GM18951 (cell line): ENCODE data around the gene GHRL.
"Not testable (repeated sequence)": the region's sequence is repeated elsewhere in the genome, so short reads cannot be mapped to it uniquely, and the experiment has no call there.

ENCODE experiments used
- POLR2A ChIP-seq: IDR thresholded peaks from 4 replicates; pipeline ENCODE4 v1.6.1; 2011; ENCODE audit warnings: mild to moderate bottlenecking; ENCODE audit not compliant: insufficient read length, insufficient read depth; ENCODE audit errors: extremely low read depth
- in situ Hi-C: fragments of 300-500 bp; cut with MboI; formaldehyde crosslinking; loops from one replicate; pipeline ENCODE4 v1.12.0; 2022; ENCODE audit warnings: low sequenced_read_pairs, mixed read lengths, inconsistent platforms; ENCODE audit not compliant: unreplicated experiment

The GHRL gene

DNA sequence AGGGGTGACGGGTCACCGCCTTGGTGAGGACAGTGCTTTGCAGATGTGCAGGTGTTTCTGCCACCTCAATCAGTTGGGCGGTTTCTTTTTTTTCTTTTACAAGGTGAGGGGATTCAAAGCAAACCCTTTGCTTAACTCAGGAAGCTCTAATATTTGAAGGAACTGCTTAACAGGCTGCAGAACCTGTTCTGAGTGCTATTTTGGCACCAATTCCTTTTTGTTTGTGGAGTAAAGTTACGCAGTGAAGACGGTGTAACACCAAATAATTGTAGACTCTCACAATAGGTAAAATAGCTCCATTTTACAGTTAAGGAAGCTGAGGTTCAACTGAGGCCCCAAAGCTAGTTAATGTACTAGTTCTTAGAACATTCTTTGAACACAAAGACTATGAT lies 6.6 kb downstream of the GHRL start:
- no peak for TF ChIP-seq POLR2A
- in situ Hi-C loops = no loop called here

GRCh38 chr3:10285272-10286132 lies 7.2 kb downstream of the GHRL start:
- no peak for TF ChIP-seq POLR2A
- in situ Hi-C loops = no loop called here

- in situ Hi-C loops = no loop called here
- TF ChIP-seq POLR2A = no peak
Observed at GRCh38 chr3:10284496-10284895, 8.3 kb downstream of the GHRL start.

- in situ Hi-C loops = no loop called here
- no peak for TF ChIP-seq POLR2A
Observed at GRCh38 chr3:10283638-10284037, 9.1 kb downstream of the GHRL start.

- no peak for TF ChIP-seq POLR2A
- in situ Hi-C loops = no loop called here
Observed at GRCh38 chr3:10281951-10282350, 10.8 kb downstream of the GHRL start.

DNA sequence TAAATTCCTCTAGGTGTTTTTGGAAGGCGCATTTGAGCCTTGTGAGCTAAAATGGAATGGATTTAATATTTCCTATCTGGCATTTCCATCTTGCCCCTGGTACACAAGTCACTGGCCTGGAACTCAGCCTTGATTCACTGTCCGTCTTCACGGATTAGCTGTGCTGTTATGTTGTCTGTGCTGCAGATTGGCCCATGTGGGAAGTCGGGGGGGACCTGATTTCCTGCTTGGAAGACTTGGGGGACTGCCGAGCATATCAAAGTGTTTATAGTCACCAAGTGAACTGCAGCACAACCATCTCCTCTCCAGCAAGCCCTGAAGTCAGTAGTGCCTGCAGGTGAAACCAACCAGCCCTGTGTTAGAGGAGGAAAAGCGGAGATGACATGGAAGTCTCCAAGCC lies 12.2 kb downstream of the GHRL start:
- no peak for TF ChIP-seq POLR2A
- in situ Hi-C loops = no loop called here

DNA sequence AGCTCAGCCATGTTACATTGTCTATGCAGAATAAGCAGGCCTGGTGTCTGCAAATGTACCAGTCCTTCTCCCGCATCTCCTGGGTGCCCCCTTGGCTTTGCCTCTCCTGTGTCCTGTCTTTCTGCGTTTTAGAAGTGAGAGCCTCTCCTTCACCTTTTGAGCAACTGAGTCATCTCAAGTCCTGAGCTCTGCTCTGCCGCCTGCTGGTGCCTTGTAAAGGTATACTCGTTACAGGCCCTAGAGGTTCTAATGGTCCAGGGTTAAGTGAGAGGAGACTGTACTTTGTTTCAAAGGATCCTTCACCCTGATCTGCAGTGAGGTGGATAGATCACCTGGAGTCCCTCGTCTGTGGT lies 12.6 kb downstream of the GHRL start:
- TF ChIP-seq POLR2A = no peak
- in situ Hi-C loops = no loop called here

- in situ Hi-C loops = no loop called here
- TF ChIP-seq POLR2A = no peak
Observed at GRCh38 chr3:10279384-10280176, 13.2 kb downstream of the GHRL start.

DNA sequence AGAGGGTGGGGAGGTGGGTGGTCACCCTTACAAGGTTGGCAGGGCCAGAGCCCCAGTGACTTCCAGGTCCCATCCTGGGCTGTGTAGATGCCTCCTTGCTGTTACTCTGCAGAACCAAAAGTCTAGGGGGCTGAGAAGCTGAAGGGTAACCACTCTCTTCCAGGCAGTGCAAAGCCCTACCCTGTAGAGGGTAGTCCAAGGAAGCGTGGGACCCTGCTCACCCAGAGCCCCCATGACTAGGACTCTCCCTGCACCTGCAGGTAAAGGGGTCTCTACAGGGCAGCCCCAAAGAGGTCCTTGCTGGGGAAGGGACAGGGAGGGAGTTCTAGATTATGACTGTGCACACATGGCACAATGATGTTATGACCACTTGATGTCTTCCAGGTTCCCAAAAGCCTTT lies 14.2 kb downstream of the GHRL start:
- no peak for TF ChIP-seq POLR2A
- in situ Hi-C loops = no loop called here

DNA sequence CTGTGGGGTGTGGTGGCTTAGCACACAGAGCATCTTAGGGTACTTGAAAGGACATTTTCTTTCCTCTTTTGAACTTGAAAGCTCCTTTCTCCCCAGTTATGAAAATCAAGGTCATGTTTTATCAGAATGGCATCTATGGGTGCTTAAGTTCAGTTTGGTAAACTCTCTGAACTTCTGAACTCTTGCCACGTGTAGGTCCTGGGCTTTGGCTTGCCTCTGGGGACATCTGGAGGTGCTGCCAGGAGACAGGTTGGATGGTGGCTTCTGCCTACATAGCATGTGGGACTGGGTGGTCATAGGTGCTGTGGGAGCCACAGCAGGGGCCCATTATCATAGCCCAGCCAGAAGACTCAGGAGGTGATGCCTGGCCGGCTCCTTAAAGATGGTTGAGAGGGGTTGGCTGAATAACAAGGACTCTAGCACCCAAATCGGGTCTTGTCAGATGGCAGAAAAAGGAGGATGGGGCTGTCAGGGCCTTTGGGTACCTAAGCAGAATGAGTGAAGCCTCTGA lies 15.6 kb downstream of the GHRL start:
- in situ Hi-C loops = no loop called here
- no peak for TF ChIP-seq POLR2A

DNA sequence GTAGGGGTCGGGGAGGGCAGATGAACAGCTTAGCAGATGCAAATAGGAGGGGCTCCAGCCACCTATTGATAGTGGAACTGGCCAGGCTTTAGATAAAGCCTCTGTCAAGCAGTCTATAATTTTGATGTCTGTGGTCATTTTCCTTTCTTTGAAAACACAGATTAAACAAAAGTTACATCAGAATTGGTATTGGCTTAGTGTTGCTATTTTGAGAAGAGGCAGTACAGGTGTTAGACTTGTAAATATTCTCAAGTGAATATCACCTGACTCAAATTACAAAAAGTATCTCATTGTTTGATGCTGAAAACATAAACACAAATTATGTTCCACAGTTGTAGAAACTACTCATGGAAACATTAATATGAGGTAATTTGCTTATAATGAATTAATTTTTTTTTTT lies 18.1 kb downstream of the GHRL start:
- in situ Hi-C loops = no loop called here
- no peak for TF ChIP-seq POLR2A

- in situ Hi-C loops = no loop called here
- no peak for TF ChIP-seq POLR2A
Observed at GRCh38 chr3:10273702-10274305, 18.9 kb downstream of the GHRL start.

DNA sequence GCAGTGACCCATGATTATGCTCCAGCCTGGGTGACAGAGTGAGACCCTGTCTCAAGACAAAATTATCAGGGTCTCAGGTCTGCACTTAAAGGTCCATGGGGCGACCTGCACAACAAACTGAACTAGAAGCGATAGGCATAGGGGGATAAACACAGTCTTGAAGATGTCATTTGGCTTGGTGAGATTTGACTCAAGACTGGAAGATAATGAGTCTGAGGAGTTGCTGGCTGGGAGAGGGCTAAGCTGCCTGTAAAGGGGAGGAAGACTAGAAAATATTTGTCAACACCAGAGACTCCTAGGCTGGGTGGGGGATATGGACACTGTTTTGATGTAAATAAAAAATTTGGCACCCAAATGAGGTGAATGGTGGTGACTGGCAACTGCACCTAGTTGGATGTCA lies 19.8 kb downstream of the GHRL start:
- TF ChIP-seq POLR2A = no peak
- in situ Hi-C loops = no loop called here

DNA sequence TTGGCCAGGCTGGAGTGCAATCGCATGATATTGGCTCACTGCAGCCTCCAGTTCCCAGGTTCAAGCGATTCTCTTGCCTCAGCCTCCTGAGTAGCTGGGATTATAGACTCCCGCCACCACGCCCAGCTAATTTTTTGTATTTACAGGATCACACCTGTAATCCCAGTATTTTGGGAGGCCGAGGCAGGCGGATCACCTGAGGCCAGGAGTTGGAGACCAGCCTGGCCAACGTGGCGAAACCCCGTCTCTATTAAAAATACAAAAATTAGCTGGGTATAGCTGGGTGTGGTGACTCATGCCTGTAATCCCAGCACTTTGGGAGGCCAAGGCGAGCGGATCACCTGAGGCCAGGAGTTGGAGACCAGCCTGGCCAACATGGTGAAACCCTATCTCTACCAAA lies 20.3 kb downstream of the GHRL start:
- in situ Hi-C loops = not testable (repeated sequence)
